GM23248 (cell line): ENCODE results near the gene PDGFC. TPM values are rescaled to one million over a fixed set of nuclear protein-coding genes. Genes with fewer than 3 reads are reported as not detected.
A peak's percentile ranks its signal among the peaks of the same experiment; 100 is the strongest.

Experiments
- DNase-seq: peaks from one replicate; pipeline ENCODE4 v3.0.0-alpha.2; 2015
- H2AFZ ChIP-seq: fragments of 200-600 bp; sonication (generic); 2 replicates; pipeline ENCODE4 v1.6.1; 2016; ENCODE audit warnings: antibody characterized with exemption
- H3F3A ChIP-seq: fragments of 200-600 bp; sonication (generic); 2 replicates; pipeline ENCODE4 v1.6.1; 2016; ENCODE audit warnings: mild to moderate bottlenecking, antibody characterized with exemption, mixed run types; ENCODE audit not compliant: insufficient read depth
- H3K27ac ChIP-seq: fragments of 200-600 bp; sonication (generic); 2 replicates; pipeline ENCODE4 v1.5.1; 2016; ENCODE audit warnings: mild to moderate bottlenecking
- H3K27me3 ChIP-seq: fragments of 200-600 bp; sonication (generic); replicated peaks from 2 replicates; pipeline ENCODE4 v1.6.1; 2016; ENCODE audit warnings: mild to moderate bottlenecking; ENCODE audit not compliant: insufficient read depth
- H3K36me3 ChIP-seq: fragments of 200-600 bp; sonication (generic); 2 replicates; pipeline ENCODE4 v1.6.1; 2016; ENCODE audit warnings: low read depth, mild to moderate bottlenecking
- H3K4me1 ChIP-seq: fragments of 200-600 bp; sonication (generic); 2 replicates; pipeline ENCODE4 v1.6.1; 2016; ENCODE audit warnings: mild to moderate bottlenecking; ENCODE audit not compliant: insufficient read depth
- H3K4me2 ChIP-seq: fragments of 200-600 bp; sonication (generic); one replicate; pipeline ENCODE4 v1.6.1; 2016; ENCODE audit warnings: mild to moderate bottlenecking; ENCODE audit not compliant: unreplicated experiment
- H3K4me3 ChIP-seq: fragments of 200-600 bp; sonication (generic); 2 replicates; pipeline ENCODE4 v1.5.1; 2016; ENCODE audit warnings: mild to moderate bottlenecking
- H3K79me2 ChIP-seq: fragments of 200-600 bp; sonication (generic); 2 replicates; pipeline ENCODE4 v1.6.1; 2016; ENCODE audit warnings: mild to moderate bottlenecking; ENCODE audit not compliant: insufficient read depth
- H3K9ac ChIP-seq: fragments of 200-600 bp; sonication (generic); 2 replicates; pipeline ENCODE4 v1.6.1; 2016; ENCODE audit warnings: mild to moderate bottlenecking
- H3K9me2 ChIP-seq: fragments of 200-600 bp; sonication (generic); 2 replicates; pipeline ENCODE4 v1.6.1; 2016; ENCODE audit warnings: mixed run types, mild to moderate bottlenecking, moderate library complexity; ENCODE audit not compliant: insufficient read depth
- H3K9me3 ChIP-seq: fragments of 200-600 bp; sonication (generic); one replicate; pipeline ENCODE4 v1.6.1; 2017; ENCODE audit warnings: low read depth
- H4K20me1 ChIP-seq: fragments of 200-600 bp; sonication (generic); 2 replicates; pipeline ENCODE4 v1.6.0; 2016; ENCODE audit not compliant: insufficient read depth
- EZH2 ChIP-seq: fragments of 200-600 bp; sonication (generic); IDR thresholded peaks from 2 replicates; pipeline ENCODE4 v1.6.1; 2018; ENCODE audit warnings: antibody characterized with exemption, mild to moderate bottlenecking; ENCODE audit not compliant: insufficient read depth, poor library complexity, severe bottlenecking
- EZH2phosphoT487 ChIP-seq: fragments of 200-600 bp; sonication (generic); IDR thresholded peaks from 2 replicates; pipeline ENCODE4 v1.6.1; 2018; ENCODE audit warnings: antibody characterized with exemption, moderate library complexity, mild to moderate bottlenecking, low read depth; ENCODE audit not compliant: insufficient read depth
- WGBS, 2 experiments: methylation state at CpG; one replicate each; pipeline ENCODE4 v1.1.6; 2015 to 2017; ENCODE audit warnings: low lambda C conversion rate in 2 of 2, low coverage in 1 of 2; ENCODE audit errors: missing lambda C conversion rate in 2 of 2; 5-methylcytosine and 5-hydroxymethylcytosine counted together
- in situ Hi-C: fragments of 300-500 bp; cut with MboI; formaldehyde crosslinking; loops from 2 replicates; pipeline ENCODE4 v1.15.0; 2020
- polyA plus RNA-seq: library from polyadenylated mRNA; unstranded; fragments of >200 nt; fragmentation: Nextera tagmentation; extraction: Ambion mirVana; gene quantifications from 2 replicates; pipeline ENCODE4 v1.2.1, GENCODE V29; 2016
- total RNA-seq: library from RNA; depleted of rRNA; stranded (reverse); fragments of >200 nt; shearing (Covaris generic); gene quantifications from 2 replicates; pipeline ENCODE4 v1.2.3, GENCODE V29; 2014

PDGFC gene
- total and polyA plus RNA-seq, 2 experiments from 2014 or later: 26.5 to 64.4 TPM

GRCh38 chr4:156762851-156763250 lies 208.7 kb downstream of the PDGFC start:
- H3K79me2 ChIP-seq: no peaks in the 10 kb centered on the region; the same call in 1 of the 2 replicates
- peaks cover 35% of the 10 kb centered on the region for H3K4me1 ChIP-seq
- no peaks in the 10 kb centered on the region for H3K27me3 ChIP-seq
- no peak overlapping the region for H3K4me3 ChIP-seq
- no peak overlapping the region for H3K27ac ChIP-seq
- 98% methylated on average over 8 of the region's 8 CpGs for WGBS, 2 experiments
- H4K20me1 ChIP-seq: no peaks in the 10 kb centered on the region
- H2AFZ ChIP-seq: no peak overlapping the region
- H3F3A ChIP-seq: peaks cover 14% of the 10 kb centered on the region; the same call in 1 of the 2 replicates
- no peak overlapping the region for H3K4me2 ChIP-seq
- in situ Hi-C loops: no loop called here
- H3K9me3 ChIP-seq: no peaks in the 10 kb centered on the region
- no peaks in the 10 kb centered on the region for H3K9me2 ChIP-seq
- peaks cover 34% of the 10 kb centered on the region for H3K36me3 ChIP-seq
- no peak for DNase-seq
- TF ChIP-seq EZH2: no peak
- no peak for TF ChIP-seq EZH2phosphoT487
- H3K9ac ChIP-seq: no peak overlapping the region

- Histone ChIP-seq H3K27me3 (no peaks in the 10 kb centered on the region), H3K9me3 (no peaks in the 10 kb centered on the region), H3K9me2 (no peaks in the 10 kb centered on the region), H3K36me3 (no peaks in the 10 kb centered on the region), H3K4me2 (peak overlapping the region; percentile 1), H3K4me1 (peaks cover 20% of the 10 kb centered on the region), H3K79me2 (no peaks in the 10 kb centered on the region), H3K9ac (no peak overlapping the region), H2AFZ (no peak overlapping the region), H3K4me3 (no peak overlapping the region), H3F3A (peaks cover 11% of the 10 kb centered on the region), H4K20me1 (no peaks in the 10 kb centered on the region), H3K27ac (no peak overlapping the region)
- in situ Hi-C loops: no loop called here
- TF ChIP-seq EZH2: no peak
- no peak for TF ChIP-seq EZH2phosphoT487
- peak; percentile 39 for DNase-seq
Measured at GRCh38 chr4:156756118-156756517, 215.5 kb downstream of the PDGFC start.

GRCh38 chr4:156754832-156755570 lies 216.6 kb downstream of the PDGFC start:
- H3K9me2 ChIP-seq: no peaks in the 10 kb centered on the region; the same call in 1 of the 2 replicates
- WGBS, 2 experiments: 87 to 88% methylated on average over 5 of the region's 5 CpGs

GRCh38 chr4:156751486-156751885 lies 220.1 kb downstream of the PDGFC start:
- H3K9me2 ChIP-seq: no peaks in the 10 kb centered on the region; the same call in 1 of the 2 replicates
- H3K4me2 ChIP-seq: peak overlapping the region; percentile 4
- no peak overlapping the region for H3K9ac ChIP-seq
- H3K9me3 ChIP-seq: no peaks in the 10 kb centered on the region
- no peak overlapping the region for H2AFZ ChIP-seq
- H3K79me2 ChIP-seq: no peaks in the 10 kb centered on the region
- peaks cover 18% of the 10 kb centered on the region for H3K4me1 ChIP-seq
- no peaks in the 10 kb centered on the region for H3K36me3 ChIP-seq
- H3K27ac ChIP-seq: peak overlapping the region; percentile 20; the same call in 1 of the 2 replicates
- WGBS, 2 experiments: 32 to 48% methylated on average over 1 of the region's 1 CpG
- in situ Hi-C loops: no loop called here
- H3K4me3 ChIP-seq: no peak overlapping the region
- no peaks in the 10 kb centered on the region for H3K27me3 ChIP-seq
- TF ChIP-seq EZH2 (no peak), EZH2phosphoT487 (no peak)
- DNase-seq: peak; percentile 56
- H3F3A ChIP-seq: peaks cover 25% of the 10 kb centered on the region
- H4K20me1 ChIP-seq: no peaks in the 10 kb centered on the region

More at GRCh38 chr4:156754832-156755570, 216.6 kb downstream of the PDGFC start:
- no peak for DNase-seq
- Histone ChIP-seq H3K9ac (no peak overlapping the region), H3K4me3 (no peak overlapping the region), H4K20me1 (no peaks in the 10 kb centered on the region), H3K4me1 (peaks cover 19% of the 10 kb centered on the region), H2AFZ (no peak overlapping the region), H3F3A (peaks cover 22% of the 10 kb centered on the region), H3K4me2 (no peak overlapping the region), H3K27me3 (no peaks in the 10 kb centered on the region), H3K9me3 (no peaks in the 10 kb centered on the region), H3K27ac (no peak overlapping the region), H3K36me3 (no peaks in the 10 kb centered on the region), H3K79me2 (no peaks in the 10 kb centered on the region)
- TF ChIP-seq EZH2 (no peak), EZH2phosphoT487 (no peak)
- in situ Hi-C loops: no loop called here
